K562 (cell line): ENCODE measurements around the gene CDK11B. TPM values are rescaled to one million over a fixed set of nuclear protein-coding genes. Genes with fewer than 3 reads are reported as not detected.

Experiments
- ATAC-seq: fragments of 200-7000 bp; cut with Tn5 transposase; 3 replicates; pipeline ENCODE4 v1.9.1; 2020; ENCODE audit warnings: moderate library complexity
- BruUV-seq: library from RNA; stranded (reverse); fragments of 400-500 nt; replicated peaks from 2 replicates; lab custom pipeline; 2021; lab: Mats Ljungman, UMichigan
- CTCF ChIA-PET: fragments of 300-600 bp; formaldehyde crosslinking; extraction: SDS; loops from one replicate; lab custom pipeline; 2021; ENCODE audit warnings: low intra/inter-chr PET ratio; lab: Yijun Ruan, JAX
- POLR2A ChIA-PET: fragments of 300-600, 350-650 bp; sonication (Branson Sonifier 250); formaldehyde crosslinking; extraction: SDS; loops from one replicate; lab custom pipeline; 2021; ENCODE audit warnings: antibody characterized with exemption, inconsistent platforms; lab: Yijun Ruan, JAX
- DNase-seq, 4 experiments: peaks; one replicate each; pipeline versions ENCODE4 v3.0.0 to v3.0.0-alpha.2; 2011 to 2018; ENCODE audit warnings: low spot score in 3 of 4, mixed read lengths in 3 of 4; ENCODE audit errors: extremely low read depth in 1 of 4
- FAIRE-seq: peaks from 2 replicates; lab custom pipeline; 2011; peaks lifted over from hg19 to GRCh38; lab: Jason Lieb, UNC
- H2AFZ ChIP-seq: 2 replicates; pipeline ENCODE4 v1.6.0; 2011; ENCODE audit warnings: low read depth, low read length, control low read depth, inconsistent platforms
- H3K27ac ChIP-seq: fragments of 200-600 bp; 3 replicates; pipeline ENCODE4 v1.8.0; 2011; ENCODE audit warnings: low read depth, mild to moderate bottlenecking, control low read depth, inconsistent platforms, low read length, moderate library complexity, mixed read lengths; ENCODE audit errors: extremely low read depth
- H3K27me3 ChIP-seq, 2 experiments: fragments of 300-600 bp in 1 of 2; 2 replicates in 1 of 2; 3 replicates in 1 of 2; pipeline versions ENCODE4 v1.6.0 to v1.8.0; 2011; ENCODE audit warnings: inconsistent platforms in 2 of 2, low read length in 2 of 2, mild to moderate bottlenecking in 1 of 2, mixed read lengths in 1 of 2, moderate library complexity in 1 of 2; ENCODE audit not compliant: control insufficient read depth in 2 of 2, insufficient read depth in 2 of 2
- H3K36me3 ChIP-seq: fragments of 300-600 bp; 3 replicates; pipeline ENCODE4 v1.8.0; 2011; ENCODE audit warnings: mild to moderate bottlenecking, low read length, inconsistent platforms; ENCODE audit not compliant: control insufficient read depth, insufficient read depth
- H3K4me1 ChIP-seq, 2 experiments: fragments of 200-600 bp in 1 of 2; replicated peaks in 1 of 2; 2 replicates in 1 of 2; 3 replicates in 1 of 2; pipeline versions ENCODE4 v1.5.1 to v1.8.0; 2011; ENCODE audit warnings: inconsistent platforms in 2 of 2, low read length in 2 of 2, mild to moderate bottlenecking in 1 of 2, mixed read lengths in 1 of 2, moderate library complexity in 1 of 2; ENCODE audit not compliant: control insufficient read depth in 2 of 2, insufficient read depth in 2 of 2
- H3K4me2 ChIP-seq: 2 replicates; pipeline ENCODE4 v1.6.1; 2011; ENCODE audit warnings: low read length, control low read depth, inconsistent platforms, mixed read lengths; ENCODE audit not compliant: insufficient read depth
- H3K4me3 ChIP-seq: fragments of 200-600 bp; sonication (generic), shearing (Covaris generic); 2 replicates; pipeline ENCODE4 v1.5.1; 2016; ENCODE audit warnings: control low read depth, inconsistent platforms
- H3K79me2 ChIP-seq: fragments of 200-600 bp; 3 replicates; pipeline ENCODE4 v1.8.0; 2011; ENCODE audit warnings: low read length, inconsistent platforms; ENCODE audit not compliant: control insufficient read depth, insufficient read depth
- H3K9ac ChIP-seq, 2 experiments: 2 replicates each; pipeline versions ENCODE4 v1.6.0 to v1.6.1; 2011; ENCODE audit warnings: low read depth in 2 of 2, low read length in 2 of 2, control low read depth in 1 of 2, inconsistent platforms in 1 of 2, mild to moderate bottlenecking in 1 of 2, mixed read lengths in 1 of 2; ENCODE audit not compliant: insufficient read depth in 1 of 2
- H3K9me1 ChIP-seq: one replicate; pipeline ENCODE4 v1.6.0; 2011; ENCODE audit warnings: inconsistent platforms, mild to moderate bottlenecking, low read length, moderate library complexity; ENCODE audit not compliant: control insufficient read depth, insufficient read depth
- H3K9me3 ChIP-seq: replicated peaks from 2 replicates; pipeline ENCODE4 v1.5.1; 2011; ENCODE audit warnings: low read depth, low read length, inconsistent platforms; ENCODE audit not compliant: control insufficient read depth, insufficient read depth
- H4K20me1 ChIP-seq: replicated peaks from 2 replicates; pipeline ENCODE4 v1.6.1; 2011; ENCODE audit warnings: low read length, inconsistent platforms, mixed read lengths; ENCODE audit not compliant: control insufficient read depth, insufficient read depth
- ASH1L ChIP-seq: fragments of 450-650 bp; IDR thresholded peaks from 2 replicates; pipeline ENCODE4 v1.6.1; 2018; ENCODE audit warnings: borderline replicate concordance, mild to moderate bottlenecking, low read depth; ENCODE audit not compliant: partially characterized antibody
- MYC ChIP-seq, 2 experiments: fragments of 250-450 bp in 1 of 2; sonication (Bioruptor Pico) in 1 of 2; IDR thresholded peaks; 2 replicates each; pipeline versions ENCODE4 v1.5.1 to v1.6.1; 2012 to 2021; ENCODE audit warnings: low read depth in 2 of 2, borderline replicate concordance in 1 of 2, improper control_type of control experiment in 1 of 2, low read length in 1 of 2, mild to moderate bottlenecking in 1 of 2, moderate library complexity in 1 of 2
- TARDBP ChIP-seq: fragments of 450-650 bp; IDR thresholded peaks from 2 replicates; pipeline ENCODE4 v1.6.1; 2016
- ZNF75A ChIP-seq: fragments of 450-650 bp; formaldehyde crosslinking; IDR thresholded peaks from 2 replicates; pipeline ENCODE4 v1.4.0; 2020; ENCODE audit warnings: mild to moderate bottlenecking
- WGBS: fragments of 100-300 bp; shearing (Covaris generic); methylation state at CpG from one replicate; pipeline ENCODE4 v1.1.6; 2016; ENCODE audit warnings: low coverage, mixed read lengths; ENCODE audit not compliant: insufficient coverage; ENCODE audit errors: missing lambda C conversion rate; 5-methylcytosine and 5-hydroxymethylcytosine counted together
- in situ Hi-C: fragments of 300-500 bp; cut with MboI; formaldehyde crosslinking; loops from 4 replicates; pipeline ENCODE4 v1.15.0; 2018; ENCODE audit warnings: inconsistent platforms, mixed read lengths
- intact Hi-C: fragments of 100-400 bp; cut with micrococcal nuclease; formaldehyde crosslinking; loops from 2 replicates; pipeline ENCODE4 v1.14.2; 2022
- polyA plus RNA-seq, 8 experiments: library from polyadenylated mRNA; depleted of rRNA in 4 of 8; stranded (reverse) in 5 of 8; unstranded in 3 of 8; fragments of >200 nt; fragmentation: Nextera tagmentation in 2 of 8; fragmentation: Illumina TruSeq in 1 of 8; extraction: Ambion mirVana in 2 of 8; extraction: Trizol in 1 of 8; gene quantifications; 2 replicates each; pipeline versions ENCODE4 v1.2.1 to v1.2.3, GENCODE V29; 2011 to 2014; ENCODE audit warnings: inconsistent platforms in 1 of 8, missing spikeins in 1 of 8
- total RNA-seq, 7 experiments: library from RNA; depleted of rRNA in 6 of 7; stranded (reverse); fragments of >200 nt in 6 of 7; fragmentation: Illumina TruSeq in 2 of 7; extraction: Trizol in 2 of 7; gene quantifications; 2 replicates each; pipeline versions ENCODE4 v1.2.1 to v1.2.3, GENCODE V29; 2011 to 2021; ENCODE audit warnings: low replicate concordance in 1 of 7
- TF ChIP-seq, protein P1 (sequence below): sonication (generic); formaldehyde crosslinking; IDR thresholded peaks from 2 replicates; pipeline ENCODE4 v1.8.0; 2022; ENCODE audit warnings: missing genetic modification reagents, mild to moderate bottlenecking, moderate library complexity, borderline replicate concordance
- TF ChIP-seq, protein P2 (sequence below), 2 experiments: fragments of 450-650 bp in 1 of 2; IDR thresholded peaks; 2 replicates each; pipeline ENCODE4 v1.6.1; 2011 to 2017; ENCODE audit warnings: low read depth in 2 of 2, antibody characterized with exemption in 1 of 2, borderline replicate concordance in 1 of 2, low read length in 1 of 2, mild to moderate bottlenecking in 1 of 2, mixed read lengths in 1 of 2; ENCODE audit not compliant: control insufficient read depth in 1 of 2

Gene CDK11B
- total and polyA plus RNA-seq, 9 of the 15 experiments (the other 6 are each of a cell fraction or from before 2014, with no cell fraction given) = 2.8 to 52.2 (median 19.5) TPM

DNA sequence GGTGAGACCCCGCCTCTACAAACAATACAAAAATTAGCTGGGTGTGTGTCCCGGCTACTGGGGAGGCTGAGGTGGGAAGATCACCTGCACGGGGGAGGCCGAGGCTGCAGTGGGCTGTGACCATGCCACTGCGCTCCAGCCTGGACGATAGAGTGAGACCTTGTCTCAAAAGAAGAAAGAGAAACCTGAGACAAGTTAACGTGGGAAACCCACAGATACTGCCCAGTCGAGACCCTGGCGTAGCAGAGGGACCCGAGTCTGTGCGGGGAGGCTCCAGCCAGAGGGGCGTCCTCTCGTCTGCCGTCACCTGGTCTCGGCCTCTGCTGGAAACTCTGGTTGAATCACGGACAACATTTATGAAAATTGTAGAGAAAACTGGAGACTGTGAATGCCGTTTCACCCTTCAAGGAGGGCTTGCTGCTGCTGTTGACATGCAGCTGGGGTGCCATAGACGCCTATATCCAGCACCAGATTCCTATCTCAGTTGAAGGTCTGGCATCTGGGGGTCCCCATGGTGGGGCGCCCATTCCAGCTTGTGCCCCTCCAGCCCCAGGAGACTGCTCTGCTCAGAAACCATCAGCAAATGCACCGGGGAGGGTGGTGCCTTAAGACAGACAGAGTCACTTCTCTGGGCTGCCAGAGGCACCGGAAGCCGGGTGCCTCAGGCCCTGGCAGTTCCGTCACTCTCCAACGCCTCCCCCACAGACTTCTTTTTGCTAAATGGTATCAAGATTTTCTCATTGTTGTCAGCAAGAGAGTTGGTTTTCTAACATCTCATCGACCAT lies 13.6 kb upstream of the CDK11B start:
- no peak for FAIRE-seq
- POLR2A ChIA-PET = interaction anchor here (0.5 to 1.0 kb wide), 2 partner anchors 11 to 272 kb away, joined by 3 read pairs; no protein-coding TSS in a partner anchor

More for the DNA sequence above, 13.6 kb upstream of the CDK11B start:
- 82% methylated on average over 25 of the region's 25 CpGs for WGBS
- in situ Hi-C loops (no loop called here), intact Hi-C loops (no loop called here)
- no TSS peak for BruUV-seq
- H3K36me3 ChIP-seq = peaks cover 26% of the 10 kb centered on the region; the same call in 2 of the 3 replicates
- H3K4me3 ChIP-seq = no peak overlapping the region
- no peaks in the 10 kb centered on the region for H4K20me1 ChIP-seq
- no peaks in the 10 kb centered on the region for H3K79me2 ChIP-seq
- H3K9me3 ChIP-seq = no peaks in the 10 kb centered on the region; the same call in 1 of the 2 replicates
- H3K27ac ChIP-seq = no peak overlapping the region
- H2AFZ ChIP-seq = no peak overlapping the region
- TF ChIP-seq MYC (IDR thresholded peaks at IDR 0.05; ENCODE audit: low read depth, low read length) (no peak), MYC (CRISPR knock-in tag; IDR thresholded peaks at IDR 0.05; ENCODE audit: borderline replicate concordance, low read depth) (no peak), ASH1L (no peak), TARDBP (no peak), ZNF75A (CRISPR knock-in tag) (no peak)
- TF ChIP-seq, protein P1, sequence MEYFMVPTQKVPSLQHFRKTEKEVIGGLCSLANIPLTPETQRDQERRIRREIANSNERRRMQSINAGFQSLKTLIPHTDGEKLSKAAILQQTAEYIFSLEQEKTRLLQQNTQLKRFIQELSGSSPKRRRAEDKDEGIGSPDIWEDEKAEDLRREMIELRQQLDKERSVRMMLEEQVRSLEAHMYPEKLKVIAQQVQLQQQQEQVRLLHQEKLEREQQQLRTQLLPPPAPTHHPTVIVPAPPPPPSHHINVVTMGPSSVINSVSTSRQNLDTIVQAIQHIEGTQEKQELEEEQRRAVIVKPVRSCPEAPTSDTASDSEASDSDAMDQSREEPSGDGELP (CRISPR knock-in tag) = no peak
- TF ChIP-seq, protein P2, sequence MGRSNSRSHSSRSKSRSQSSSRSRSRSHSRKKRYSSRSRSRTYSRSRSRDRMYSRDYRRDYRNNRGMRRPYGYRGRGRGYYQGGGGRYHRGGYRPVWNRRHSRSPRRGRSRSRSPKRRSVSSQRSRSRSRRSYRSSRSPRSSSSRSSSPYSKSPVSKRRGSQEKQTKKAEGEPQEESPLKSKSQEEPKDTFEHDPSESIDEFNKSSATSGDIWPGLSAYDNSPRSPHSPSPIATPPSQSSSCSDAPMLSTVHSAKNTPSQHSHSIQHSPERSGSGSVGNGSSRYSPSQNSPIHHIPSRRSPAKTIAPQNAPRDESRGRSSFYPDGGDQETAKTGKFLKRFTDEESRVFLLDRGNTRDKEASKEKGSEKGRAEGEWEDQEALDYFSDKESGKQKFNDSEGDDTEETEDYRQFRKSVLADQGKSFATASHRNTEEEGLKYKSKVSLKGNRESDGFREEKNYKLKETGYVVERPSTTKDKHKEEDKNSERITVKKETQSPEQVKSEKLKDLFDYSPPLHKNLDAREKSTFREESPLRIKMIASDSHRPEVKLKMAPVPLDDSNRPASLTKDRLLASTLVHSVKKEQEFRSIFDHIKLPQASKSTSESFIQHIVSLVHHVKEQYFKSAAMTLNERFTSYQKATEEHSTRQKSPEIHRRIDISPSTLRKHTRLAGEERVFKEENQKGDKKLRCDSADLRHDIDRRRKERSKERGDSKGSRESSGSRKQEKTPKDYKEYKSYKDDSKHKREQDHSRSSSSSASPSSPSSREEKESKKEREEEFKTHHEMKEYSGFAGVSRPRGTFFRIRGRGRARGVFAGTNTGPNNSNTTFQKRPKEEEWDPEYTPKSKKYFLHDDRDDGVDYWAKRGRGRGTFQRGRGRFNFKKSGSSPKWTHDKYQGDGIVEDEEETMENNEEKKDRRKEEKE (IDR thresholded peaks at IDR 0.05; ENCODE audit: borderline replicate concordance in 1 of 2, control insufficient read depth in 1 of 2, low read depth in 2 of 2, low read length in 1 of 2) = no peak
- H3K9me1 ChIP-seq = peaks cover 3% of the 10 kb centered on the region
- H3K4me1 ChIP-seq = peaks cover 0 to 4% of the 10 kb centered on the region in 2 experiments; a peak in 1 of 5 replicates
- H3K4me2 ChIP-seq = no peak overlapping the region
- CTCF ChIA-PET = no interaction called here
- peak in 1 of 4 experiments; percentile 7 for DNase-seq
- no peaks in the 10 kb centered on the region for H3K27me3 ChIP-seq
- no peak overlapping the region for H3K9ac ChIP-seq
- ATAC-seq = no peak
